A673 (cell line): ENCODE measurements around the gene DIPK1B.

Experiments used
- CTCF ChIP-seq: fragments of 300-800, 200-600 bp; sonication (generic); conservative IDR thresholded peaks from 2 replicates; pipeline ENCODE4 v1.5.1; 2017; ENCODE audit warnings: low read depth, mild to moderate bottlenecking, antibody characterized with exemption, low read length, moderate library complexity, mixed read lengths
- EZH2 ChIP-seq: fragments of 200-600 bp; sonication (generic); IDR thresholded peaks from 2 replicates; pipeline ENCODE4 v1.6.1; 2017; ENCODE audit warnings: borderline replicate concordance, low read depth, mild to moderate bottlenecking, mixed read lengths, antibody characterized with exemption, low read length; ENCODE audit not compliant: poor library complexity, severe bottlenecking

DNA sequence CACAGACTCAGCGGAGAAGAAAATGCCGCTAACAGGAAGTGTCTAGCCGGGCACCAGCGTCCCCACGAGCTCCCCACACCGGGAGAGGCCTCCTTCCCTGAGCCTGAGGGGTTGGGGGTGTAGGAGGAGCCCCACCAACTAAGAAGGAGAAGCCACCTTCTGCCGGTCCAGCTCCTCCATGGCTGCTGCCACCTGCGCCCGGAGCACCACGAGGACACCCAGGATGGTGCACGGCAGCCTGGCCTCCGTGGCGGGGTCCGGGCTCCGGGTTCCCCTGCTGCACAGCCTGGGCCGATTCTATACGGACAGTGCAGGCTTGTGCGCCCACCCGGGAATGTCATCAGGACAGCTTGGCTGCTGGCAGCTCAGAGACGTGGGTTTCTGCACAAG lies 45.4 kb downstream of the DIPK1B start:
- no peak for TF ChIP-seq CTCF
- no peak for TF ChIP-seq EZH2
